ENCODE results near the gene MUL1. TPM values are rescaled to one million over a fixed set of nuclear protein-coding genes. Genes with fewer than 3 reads are reported as not detected.
"Not testable (repeated sequence)": the region's sequence is repeated elsewhere in the genome, so short reads cannot be mapped to it uniquely, and the experiment has no call there.

MUL1 gene
- polyA plus RNA-seq, 3 donors: 7.2 to 28.1 (median 25.8) TPM

- peak; percentile 44 to 65 (median 59) for DNase-seq
- Histone ChIP-seq H3K79me2 (ENCODE audit: insufficient read depth, low read length) (no peaks in the 10 kb centered on the region), H3K36me3 (replicated peaks in 1 of 2; ENCODE audit: control insufficient read depth in 1 of 2, insufficient read depth in 2 of 2, low read length in 2 of 2) (no peaks in the 10 kb centered on the region), H3K9me3 (replicated peaks in 1 of 2; ENCODE audit: control insufficient read depth in 1 of 2, insufficient read depth in 1 of 2, low read length in 2 of 2) (no peaks in the 10 kb centered on the region), H3K9ac (ENCODE audit: insufficient read depth, low read length, poor library complexity, severe bottlenecking) (no peak overlapping the region), H3K4me3 (replicated peaks in 1 of 3; ENCODE audit: low read depth in 2 of 3, low read length in 3 of 3) (no peak overlapping the region), H3K4me2 (replicated peaks; ENCODE audit: extremely low read depth, low read length, poor library complexity, severe bottlenecking) (no peak overlapping the region), H3K27me3 (ENCODE audit: control insufficient read depth in 2 of 2, insufficient read depth in 2 of 2, low read length in 2 of 2) (peaks cover 0 to 2% of the 10 kb centered on the region in 2 donors), H3K27ac (ENCODE audit: low read depth in 1 of 2, low read length in 2 of 2) (no peak overlapping the region), H3K4me1 (ENCODE audit: control insufficient read depth in 1 of 2, insufficient read depth in 2 of 2, low read length in 2 of 2) (no peaks in the 10 kb centered on the region), H2AFZ (ENCODE audit: insufficient read depth, low read depth, low read length, poor library complexity, severe bottlenecking) (peak overlapping the region; percentile 17), H4K20me1 (ENCODE audit: insufficient read depth, low read length) (no peaks in the 10 kb centered on the region)
- peaks cover 6% of the 10 kb centered on the region for H3K4me1 Mint-ChIP-seq
- H3K27me3 Mint-ChIP-seq (ENCODE audit: low read depth in 3 of 3): peaks cover 10 to 32% (median 17%) of the 10 kb centered on the region in 3 donors
- 14% methylated on average over 10 of the region's 17 CpGs for whole genome bisulfite sequencing (ENCODE audit: insufficient coverage)
- no peaks in the 10 kb centered on the region for H3K36me3 Mint-ChIP-seq
- intact Hi-C loops (cut with micrococcal nuclease): loop anchor here in 1 of 2 donors (1.0 to 10.0 kb wide), 2 partner anchors 53 to 118 kb away; no protein-coding TSS in a partner anchor
- no peak overlapping the region for H3K4me3 Mint-ChIP-seq
- TF ChIP-seq, protein P1, sequence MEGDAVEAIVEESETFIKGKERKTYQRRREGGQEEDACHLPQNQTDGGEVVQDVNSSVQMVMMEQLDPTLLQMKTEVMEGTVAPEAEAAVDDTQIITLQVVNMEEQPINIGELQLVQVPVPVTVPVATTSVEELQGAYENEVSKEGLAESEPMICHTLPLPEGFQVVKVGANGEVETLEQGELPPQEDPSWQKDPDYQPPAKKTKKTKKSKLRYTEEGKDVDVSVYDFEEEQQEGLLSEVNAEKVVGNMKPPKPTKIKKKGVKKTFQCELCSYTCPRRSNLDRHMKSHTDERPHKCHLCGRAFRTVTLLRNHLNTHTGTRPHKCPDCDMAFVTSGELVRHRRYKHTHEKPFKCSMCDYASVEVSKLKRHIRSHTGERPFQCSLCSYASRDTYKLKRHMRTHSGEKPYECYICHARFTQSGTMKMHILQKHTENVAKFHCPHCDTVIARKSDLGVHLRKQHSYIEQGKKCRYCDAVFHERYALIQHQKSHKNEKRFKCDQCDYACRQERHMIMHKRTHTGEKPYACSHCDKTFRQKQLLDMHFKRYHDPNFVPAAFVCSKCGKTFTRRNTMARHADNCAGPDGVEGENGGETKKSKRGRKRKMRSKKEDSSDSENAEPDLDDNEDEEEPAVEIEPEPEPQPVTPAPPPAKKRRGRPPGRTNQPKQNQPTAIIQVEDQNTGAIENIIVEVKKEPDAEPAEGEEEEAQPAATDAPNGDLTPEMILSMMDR (IDR thresholded peaks at IDR 0.05): peak; percentile 86
- H3K9me3 Mint-ChIP-seq: no peaks in the 10 kb centered on the region
- no peak overlapping the region for H3K27ac Mint-ChIP-seq
Measured at GRCh38 chr1:20521960-20522861, 14.3 kb upstream of the MUL1 start.

DNA sequence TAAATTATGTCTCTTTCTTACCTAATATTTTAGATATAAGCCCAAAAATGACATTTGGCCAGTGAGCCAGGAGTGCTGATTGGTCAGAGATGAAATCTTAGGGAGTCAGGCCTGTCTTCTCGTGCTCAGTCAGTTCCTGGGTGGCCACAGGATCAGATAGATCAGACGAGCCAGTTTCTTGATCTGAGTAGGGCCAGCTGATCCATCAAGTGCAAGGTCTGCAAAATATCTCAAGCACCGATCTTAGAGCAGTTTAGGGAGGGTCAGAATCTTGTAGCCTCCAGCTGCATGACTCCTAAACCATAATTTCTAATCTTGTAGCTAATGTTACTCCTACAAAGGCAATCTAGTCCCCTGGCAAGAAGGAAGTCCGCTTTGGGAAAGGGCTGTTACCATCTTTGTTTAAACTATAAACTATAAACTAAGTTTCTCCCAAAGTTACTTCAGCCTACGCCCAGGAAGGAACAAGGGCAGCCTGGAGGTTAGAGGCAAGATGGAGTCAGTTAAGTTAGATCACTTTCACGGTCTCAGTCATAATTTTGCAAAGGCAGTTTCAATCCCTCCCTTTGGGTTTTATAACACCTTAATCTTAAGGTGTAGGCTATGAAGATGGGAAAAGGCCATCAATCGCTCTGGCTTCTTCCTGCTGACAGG is 11.8 kb upstream of the MUL1 start:
- 83% methylated on average over 3 of the region's 7 CpGs for WGBS (ENCODE audit: insufficient coverage)
- not testable (repeated sequence) for H3K4me2 ChIP-seq (replicated peaks; ENCODE audit: extremely low read depth, low read length, poor library complexity, severe bottlenecking); H3K36me3 Mint-ChIP-seq; H3K4me3 Mint-ChIP-seq; H2AFZ ChIP-seq (ENCODE audit: insufficient read depth, low read depth, low read length, poor library complexity, severe bottlenecking); H3K9ac ChIP-seq (ENCODE audit: insufficient read depth, low read length, poor library complexity, severe bottlenecking); H3K4me3 ChIP-seq (replicated peaks in 1 of 3; ENCODE audit: low read depth in 2 of 3, low read length in 3 of 3); H3K79me2 ChIP-seq (ENCODE audit: insufficient read depth, low read length); H3K9me3 Mint-ChIP-seq; H3K27ac ChIP-seq (ENCODE audit: low read depth in 1 of 2, low read length in 2 of 2); H3K4me1 Mint-ChIP-seq; DNase-seq; H4K20me1 ChIP-seq (ENCODE audit: insufficient read depth, low read length); H3K36me3 ChIP-seq (replicated peaks in 1 of 2; ENCODE audit: control insufficient read depth in 1 of 2, insufficient read depth in 2 of 2, low read length in 2 of 2); H3K27me3 ChIP-seq (ENCODE audit: control insufficient read depth in 2 of 2, insufficient read depth in 2 of 2, low read length in 2 of 2); H3K9me3 ChIP-seq (replicated peaks in 1 of 2; ENCODE audit: control insufficient read depth in 1 of 2, insufficient read depth in 1 of 2, low read length in 2 of 2); H3K4me1 ChIP-seq (ENCODE audit: control insufficient read depth in 1 of 2, insufficient read depth in 2 of 2, low read length in 2 of 2); H3K27ac Mint-ChIP-seq
- H3K27me3 Mint-ChIP-seq (ENCODE audit: low read depth in 3 of 3): peaks cover 8 to 37% (median 20%) of the 10 kb centered on the region in 3 donors
- intact Hi-C loops (cut with micrococcal nuclease): loop anchor here in 1 of 2 donors (10.0 kb wide), 1 partner anchor 55 kb away; no protein-coding TSS in a partner anchor
